GM15510 (cell line): Measurements from ENCODE around the gene TM2D3.

Experiments
- POLR2A ChIP-seq: IDR thresholded peaks from 3 replicates; pipeline ENCODE4 v1.6.1; 2011; ENCODE audit warnings: borderline replicate concordance; ENCODE audit not compliant: insufficient read length; ENCODE audit errors: extremely low read depth

The TM2D3 gene

DNA sequence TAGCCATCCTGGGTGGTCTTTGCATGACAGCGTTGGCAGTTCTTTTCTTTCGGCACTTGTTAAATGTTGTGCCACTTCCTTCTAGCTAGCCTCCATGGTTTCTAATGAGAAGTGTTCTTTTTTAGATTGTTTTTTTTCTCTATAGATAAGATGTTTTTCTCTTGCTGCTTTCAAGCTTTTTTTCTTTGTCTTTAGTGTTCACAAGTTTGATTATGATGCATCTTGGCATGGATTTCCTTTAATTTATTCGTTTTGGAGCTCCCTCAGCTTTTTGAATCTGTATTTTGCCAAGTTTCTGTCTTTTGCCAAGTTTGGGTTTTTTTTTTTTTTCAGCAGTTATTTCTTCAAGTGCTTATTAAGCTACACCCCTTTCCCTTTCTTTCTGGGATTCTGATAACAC is 53.1 kb downstream of the TM2D3 start:
- no peak for TF ChIP-seq POLR2A

DNA sequence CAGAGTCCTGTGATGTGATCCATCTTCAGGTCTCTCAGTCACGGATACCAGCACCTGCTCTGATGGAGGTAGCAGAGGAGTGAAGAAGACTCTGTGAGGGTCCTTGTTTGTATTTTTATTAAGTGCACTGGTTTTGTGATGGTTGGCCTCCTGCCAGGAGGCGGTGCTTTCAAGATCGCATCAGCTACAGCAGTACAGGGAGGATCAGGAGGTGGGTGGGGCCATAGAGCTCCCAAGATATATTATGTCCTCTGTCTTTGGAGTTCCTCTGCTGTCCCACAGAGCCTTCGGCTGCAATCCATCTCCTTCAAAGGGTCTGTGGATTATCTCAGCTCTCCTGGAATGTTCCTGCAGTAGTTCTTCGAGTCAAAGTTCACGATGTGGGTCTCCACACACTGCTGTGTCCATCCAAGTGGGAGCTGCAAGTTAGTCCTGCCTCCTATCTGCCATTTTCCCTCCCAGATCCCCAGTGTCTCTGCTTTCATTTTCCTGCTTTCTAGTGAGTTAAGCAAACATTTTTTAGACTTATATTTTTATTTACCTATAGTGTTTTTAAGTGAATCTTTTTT is 54.7 kb downstream of the TM2D3 start:
- TF ChIP-seq POLR2A: no peak

DNA sequence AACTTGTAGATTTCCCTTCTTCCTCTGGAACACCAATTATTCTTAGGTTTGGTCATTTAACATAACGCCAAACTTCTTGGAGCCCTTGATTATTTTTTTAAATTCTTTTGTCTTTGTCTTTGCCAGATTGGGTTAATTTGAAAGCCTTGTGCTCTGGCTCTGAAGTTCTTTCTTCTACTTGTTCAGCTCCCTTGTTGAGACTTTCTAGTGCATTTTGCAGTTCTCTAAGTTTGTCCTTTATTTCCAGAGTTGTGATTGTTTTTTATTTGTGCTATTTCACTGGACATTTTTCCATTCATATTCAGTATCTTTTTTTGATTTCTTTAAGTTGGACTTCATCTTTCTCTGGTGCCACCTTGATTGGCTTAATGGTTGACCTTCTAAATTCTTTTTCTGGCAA is 55.5 kb downstream of the TM2D3 start:
- no peak for TF ChIP-seq POLR2A
